ENCODE measurements around the gene TCAP. TPM values are rescaled to one million over a fixed set of nuclear protein-coding genes. Genes with fewer than 3 reads are reported as not detected.

The TCAP gene
- total RNA-seq, 1 experiment from 2014 or later: 0.54 TPM

DNA sequence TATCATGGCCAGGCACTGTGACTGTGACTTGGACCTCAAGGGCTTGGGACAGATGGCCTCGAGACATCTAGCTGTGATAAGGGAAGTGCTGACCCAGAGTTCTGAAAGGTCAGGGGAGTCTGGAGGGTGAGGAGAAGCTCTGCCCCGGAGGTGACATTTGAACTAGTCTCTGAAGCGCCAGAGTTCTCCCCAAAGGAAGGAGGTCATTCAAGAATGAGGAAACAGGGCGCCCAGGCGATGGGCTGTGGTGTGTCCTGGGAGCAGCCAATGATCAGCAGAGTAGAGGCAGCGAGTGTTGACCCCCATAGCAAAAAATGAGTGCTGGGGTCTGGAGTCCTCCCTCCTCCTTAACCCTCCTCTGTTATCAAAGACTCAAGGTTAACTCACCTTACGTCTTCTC, 23.3 kb upstream of the TCAP start:
- POLR2A ChIA-PET (ENCODE audit: low non-redundant PET): no interaction called here
- CTCF ChIA-PET: interaction anchor here (0.7 kb wide), 1 partner anchor 429 kb away, joined by 3 read pairs; no protein-coding TSS in a partner anchor
- no peak for DNase-seq (ENCODE audit: low spot score)
- Histone ChIP-seq H3K4me3 (ENCODE audit: low read depth, low read length, poor library complexity, severe bottlenecking) (no peak overlapping the region), H3K36me3 (ENCODE audit: insufficient read depth, low read length, poor library complexity, severe bottlenecking) (no peaks in the 10 kb centered on the region), H3K9me3 (ENCODE audit: low read depth, low read length, poor library complexity, severe bottlenecking) (no peaks in the 10 kb centered on the region), H3K4me1 (ENCODE audit: insufficient read depth, low read length, poor library complexity, severe bottlenecking) (no peaks in the 10 kb centered on the region), H3K27me3 (replicated peaks; ENCODE audit: insufficient read depth, low read depth, low read length, poor library complexity) (no peaks in the 10 kb centered on the region), H3K27ac (ENCODE audit: low read depth, low read length, poor library complexity, severe bottlenecking) (no peak overlapping the region)
- intact Hi-C loops (cut with micrococcal nuclease; ENCODE audit: unreplicated experiment): no loop called here
- BruUV-seq (replicated peaks): no TSS peak
- TF ChIP-seq, protein P1, sequence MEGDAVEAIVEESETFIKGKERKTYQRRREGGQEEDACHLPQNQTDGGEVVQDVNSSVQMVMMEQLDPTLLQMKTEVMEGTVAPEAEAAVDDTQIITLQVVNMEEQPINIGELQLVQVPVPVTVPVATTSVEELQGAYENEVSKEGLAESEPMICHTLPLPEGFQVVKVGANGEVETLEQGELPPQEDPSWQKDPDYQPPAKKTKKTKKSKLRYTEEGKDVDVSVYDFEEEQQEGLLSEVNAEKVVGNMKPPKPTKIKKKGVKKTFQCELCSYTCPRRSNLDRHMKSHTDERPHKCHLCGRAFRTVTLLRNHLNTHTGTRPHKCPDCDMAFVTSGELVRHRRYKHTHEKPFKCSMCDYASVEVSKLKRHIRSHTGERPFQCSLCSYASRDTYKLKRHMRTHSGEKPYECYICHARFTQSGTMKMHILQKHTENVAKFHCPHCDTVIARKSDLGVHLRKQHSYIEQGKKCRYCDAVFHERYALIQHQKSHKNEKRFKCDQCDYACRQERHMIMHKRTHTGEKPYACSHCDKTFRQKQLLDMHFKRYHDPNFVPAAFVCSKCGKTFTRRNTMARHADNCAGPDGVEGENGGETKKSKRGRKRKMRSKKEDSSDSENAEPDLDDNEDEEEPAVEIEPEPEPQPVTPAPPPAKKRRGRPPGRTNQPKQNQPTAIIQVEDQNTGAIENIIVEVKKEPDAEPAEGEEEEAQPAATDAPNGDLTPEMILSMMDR (conservative IDR thresholded peaks at IDR 0.05; ENCODE audit: low read depth, low read length): no peak
- no peak for TF ChIP-seq EZH2 (IDR thresholded peaks at IDR 0.05; ENCODE audit: borderline replicate concordance, low read depth, low read length, poor library complexity, severe bottlenecking)

DNA sequence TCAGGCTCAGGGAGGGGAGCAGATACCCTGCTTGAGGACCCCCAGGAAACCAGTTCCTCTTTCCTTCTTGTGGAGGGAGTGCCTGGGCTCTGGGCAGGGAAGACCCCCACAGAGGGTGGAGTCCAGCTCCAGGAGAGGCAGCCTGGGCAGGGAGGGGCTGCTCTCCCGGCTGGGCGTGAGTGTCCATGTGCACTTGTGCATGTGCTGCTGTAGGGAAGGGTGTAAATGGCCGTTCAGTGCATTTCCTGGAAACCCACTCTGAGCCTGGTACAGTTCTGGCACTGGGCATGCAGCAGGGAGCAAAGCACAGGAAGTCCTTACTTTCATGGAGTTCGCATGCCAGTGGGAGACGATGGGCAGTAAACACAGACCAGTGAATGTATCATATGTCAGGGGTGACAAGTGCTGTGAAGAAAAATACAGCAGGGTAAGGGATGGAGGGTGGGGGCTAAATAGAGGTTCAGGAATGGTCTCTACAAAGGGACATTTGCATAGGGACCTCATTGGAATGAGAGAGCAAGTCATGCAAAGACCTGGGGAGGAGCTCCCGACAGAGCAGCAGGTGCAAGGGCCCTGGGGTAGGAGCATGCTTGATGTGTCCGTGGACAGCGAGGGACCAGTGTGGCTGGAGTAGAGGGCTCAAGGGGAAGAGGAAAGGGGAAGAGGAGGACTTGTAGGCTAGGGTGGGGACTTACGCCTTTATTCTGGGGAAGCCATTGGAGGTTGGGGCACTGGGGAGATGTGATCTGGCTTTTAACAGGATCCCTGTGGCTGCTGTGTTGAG, 22.7 kb upstream of the TCAP start:
- no peak overlapping the region for H3K4me3 ChIP-seq (ENCODE audit: low read depth, low read length, poor library complexity, severe bottlenecking)
- H3K4me1 ChIP-seq (ENCODE audit: insufficient read depth, low read length, poor library complexity, severe bottlenecking): no peaks in the 10 kb centered on the region
- H3K27me3 ChIP-seq (replicated peaks; ENCODE audit: insufficient read depth, low read depth, low read length, poor library complexity): no peaks in the 10 kb centered on the region
- CTCF ChIA-PET: no interaction called here
- TF ChIP-seq, protein P1 (conservative IDR thresholded peaks at IDR 0.05; ENCODE audit: low read depth, low read length): no peak
- TF ChIP-seq EZH2 (IDR thresholded peaks at IDR 0.05; ENCODE audit: borderline replicate concordance, low read depth, low read length, poor library complexity, severe bottlenecking): no peak
- BruUV-seq (replicated peaks): no TSS peak
- no peaks in the 10 kb centered on the region for H3K9me3 ChIP-seq (ENCODE audit: low read depth, low read length, poor library complexity, severe bottlenecking)
- intact Hi-C loops (cut with micrococcal nuclease; ENCODE audit: unreplicated experiment): no loop called here
- POLR2A ChIA-PET (ENCODE audit: low non-redundant PET): no interaction called here
- H3K36me3 ChIP-seq (ENCODE audit: insufficient read depth, low read length, poor library complexity, severe bottlenecking): no peaks in the 10 kb centered on the region
- H3K27ac ChIP-seq (ENCODE audit: low read depth, low read length, poor library complexity, severe bottlenecking): no peak overlapping the region
- DNase-seq (ENCODE audit: low spot score): no peak

DNA sequence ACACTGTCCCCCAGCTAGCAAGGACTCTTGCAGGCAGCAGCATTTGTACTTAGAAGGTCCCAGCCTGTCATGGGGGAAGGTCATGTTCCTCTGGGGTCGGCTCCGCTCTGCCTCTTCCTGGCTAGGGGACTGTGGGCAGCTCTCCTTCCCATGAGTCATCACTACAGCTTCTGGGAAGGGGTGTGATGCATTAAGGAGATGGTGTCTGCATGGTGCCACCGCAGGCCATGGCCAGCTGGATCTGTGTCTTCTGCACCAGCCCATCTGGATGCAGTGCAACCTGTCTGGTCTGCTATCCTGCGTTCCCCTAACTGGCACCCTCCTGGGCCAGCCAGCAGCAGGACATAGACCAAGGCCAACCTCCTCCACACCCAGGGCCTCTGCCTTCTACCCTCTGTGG, 21.9 kb upstream of the TCAP start:
- intact Hi-C loops (cut with micrococcal nuclease; ENCODE audit: unreplicated experiment): no loop called here
- Histone ChIP-seq H3K27me3 (replicated peaks; ENCODE audit: insufficient read depth, low read depth, low read length, poor library complexity) (no peaks in the 10 kb centered on the region), H3K4me1 (ENCODE audit: insufficient read depth, low read length, poor library complexity, severe bottlenecking) (no peaks in the 10 kb centered on the region), H3K27ac (ENCODE audit: low read depth, low read length, poor library complexity, severe bottlenecking) (no peak overlapping the region), H3K4me3 (ENCODE audit: low read depth, low read length, poor library complexity, severe bottlenecking) (no peak overlapping the region), H3K9me3 (ENCODE audit: low read depth, low read length, poor library complexity, severe bottlenecking) (no peaks in the 10 kb centered on the region), H3K36me3 (ENCODE audit: insufficient read depth, low read length, poor library complexity, severe bottlenecking) (no peaks in the 10 kb centered on the region)
- no peak for DNase-seq (ENCODE audit: low spot score)
- ChIA-PET POLR2A (ENCODE audit: low non-redundant PET) (no interaction called here), CTCF (interaction anchor here (0.8 kb wide), 1 partner anchor 22 kb away, joined by 3 read pairs; no protein-coding TSS in a partner anchor)
- BruUV-seq (replicated peaks): no TSS peak
- TF ChIP-seq, protein P1 (conservative IDR thresholded peaks at IDR 0.05; ENCODE audit: low read depth, low read length): no peak
- TF ChIP-seq EZH2 (IDR thresholded peaks at IDR 0.05; ENCODE audit: borderline replicate concordance, low read depth, low read length, poor library complexity, severe bottlenecking): no peak
